Hypothalamus (tissue), 51 donors: ENCODE results near the gene PIWIL1.

Source experiments
- DNase-seq, 51 donors: peaks; one replicate each; lab custom pipeline; 2025; lab: John Stamatoyannopoulos, UW

PIWIL1 gene

DNA sequence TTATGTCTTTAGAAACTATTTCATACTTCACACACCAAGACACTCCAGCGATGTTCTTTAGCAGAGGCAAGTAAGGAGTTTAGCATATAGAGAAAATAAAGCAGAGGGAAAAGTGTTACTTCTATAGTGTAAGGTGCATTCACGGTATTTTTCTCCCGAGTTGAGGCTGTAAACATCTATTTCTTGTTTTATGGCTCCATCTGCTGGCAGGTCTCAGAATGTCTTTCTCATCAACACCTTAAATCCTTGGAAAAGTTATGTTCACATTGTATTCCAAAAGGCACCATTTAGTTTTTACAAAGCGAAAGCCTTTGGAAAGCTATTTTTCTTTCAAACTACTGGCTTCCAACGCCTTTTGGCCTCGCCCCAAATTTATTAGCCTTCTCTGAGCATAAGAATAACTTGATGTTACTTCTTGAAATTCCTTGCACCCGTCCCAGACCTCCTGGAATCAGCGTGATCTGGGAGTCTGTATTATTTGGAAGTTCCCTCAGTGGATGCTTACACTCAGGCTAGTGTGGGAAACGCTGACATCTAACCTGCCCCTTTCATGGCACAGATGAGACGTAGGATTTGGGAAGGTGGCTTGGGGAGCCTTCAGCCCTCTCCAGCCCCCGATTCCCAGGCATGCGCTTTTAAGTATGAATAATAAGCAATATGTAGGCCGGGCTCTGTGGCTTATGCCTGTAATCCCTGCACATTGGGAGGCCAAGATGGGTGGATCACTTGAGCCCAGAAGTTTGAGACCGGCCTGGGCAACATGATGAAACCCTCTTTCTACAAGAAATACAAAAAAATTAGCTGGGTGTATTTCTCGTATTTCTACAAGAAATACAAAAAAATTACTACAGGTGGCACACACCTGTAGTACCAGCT is 1.9 kb upstream of the PIWIL1 start:
- peak in 14 of 51 donors; percentile 1 to 65 (median 18) for DNase-seq

DNA sequence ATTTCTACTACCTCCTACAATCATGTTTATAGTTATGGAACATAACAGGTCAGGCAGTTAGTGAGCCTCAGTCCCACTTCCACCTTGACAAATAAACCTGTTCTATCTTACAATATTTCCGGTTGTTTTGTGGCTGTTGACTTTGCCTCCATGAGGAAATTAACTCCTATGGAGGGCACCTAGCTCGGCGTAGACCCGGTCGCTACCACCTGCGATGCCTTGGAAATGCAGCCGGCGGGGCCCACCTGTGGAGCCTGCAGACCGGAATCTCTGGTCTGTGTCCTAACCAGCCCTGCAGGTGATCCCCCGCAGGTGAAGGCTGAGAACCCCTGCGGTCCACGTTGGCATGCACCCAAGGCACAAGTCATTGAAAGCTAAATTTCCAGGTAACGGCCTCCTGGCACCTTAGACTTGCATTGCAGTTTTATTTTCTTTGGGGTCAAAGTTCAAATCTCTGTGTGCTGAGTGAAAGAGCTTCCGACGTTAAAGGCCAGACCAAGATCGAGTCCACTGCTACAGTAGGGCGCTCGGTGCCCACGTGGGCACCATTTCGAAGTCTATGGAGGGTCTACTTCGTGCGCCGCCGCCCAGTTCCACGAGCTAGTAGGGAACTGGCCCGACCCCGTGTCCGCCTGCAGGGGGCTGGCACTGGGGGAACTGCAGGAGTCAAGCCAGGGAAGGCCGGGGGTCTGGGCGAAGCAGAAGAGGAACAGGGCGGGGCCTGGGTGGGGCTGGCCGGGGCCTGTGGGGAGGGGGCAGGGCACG is 782 bp upstream of the PIWIL1 start:
- DNase-seq, result no peak

DNA sequence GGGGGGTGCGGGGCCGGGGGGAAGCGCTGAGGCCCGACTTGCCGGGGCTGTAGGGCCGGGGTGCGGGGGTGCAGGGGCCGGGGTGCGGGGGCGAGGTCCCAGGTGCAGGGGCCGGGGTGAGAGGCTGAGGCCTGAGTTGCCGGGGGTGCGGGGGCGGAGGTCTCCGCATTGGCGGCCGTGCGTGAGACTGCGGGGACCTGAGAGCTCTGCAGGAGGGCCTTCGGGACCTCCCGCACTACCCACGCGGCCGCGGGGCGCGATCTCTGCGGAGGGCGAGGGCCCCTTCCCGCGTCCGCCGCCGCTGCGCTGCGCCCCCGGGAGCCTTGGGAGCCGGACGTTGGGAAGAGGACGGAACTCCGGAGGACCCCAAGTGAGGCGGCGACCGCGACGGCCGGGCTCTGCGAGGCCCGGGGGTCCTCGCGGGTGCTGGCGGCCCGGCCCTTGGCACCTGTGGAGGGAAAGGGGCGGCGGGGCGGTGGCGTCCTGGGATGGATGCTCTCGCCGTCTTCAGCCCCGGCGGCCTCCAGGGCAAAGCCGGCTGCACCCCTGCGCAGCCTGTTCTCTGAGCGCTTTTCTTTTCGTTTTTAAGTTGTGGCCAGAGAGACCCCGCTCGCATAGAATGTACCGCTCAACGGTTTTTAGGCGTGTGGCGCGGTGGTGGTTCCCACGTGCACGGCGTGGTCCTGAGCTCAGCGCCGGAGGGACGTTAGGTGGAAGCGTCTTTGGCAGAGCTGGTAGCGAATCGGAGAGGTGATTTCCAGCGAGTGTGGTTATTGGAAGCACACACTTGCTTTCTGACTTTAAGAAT is 1.3 kb downstream of the PIWIL1 start:
- no peak for DNase-seq

DNA sequence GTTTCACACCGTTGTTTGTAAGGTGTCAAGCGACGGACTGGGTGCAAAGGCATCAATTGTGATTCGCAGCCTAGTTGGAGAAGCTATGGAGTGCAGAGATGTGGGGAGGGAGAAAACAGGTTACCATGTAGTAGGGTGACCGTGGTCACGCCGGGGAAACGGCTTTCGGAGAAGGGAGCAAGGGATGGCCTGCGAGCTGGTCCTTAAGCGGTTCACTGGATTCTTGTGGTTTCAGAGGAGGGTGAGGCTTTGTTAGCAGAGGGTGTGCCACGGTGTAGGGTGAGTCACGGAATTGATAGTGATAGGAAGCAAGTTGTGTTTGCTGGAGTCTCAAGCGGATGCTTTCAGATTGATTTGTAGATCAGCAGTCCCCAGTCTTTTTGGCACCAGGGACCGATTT is 2.3 kb downstream of the PIWIL1 start:
- no peak for DNase-seq

DNA sequence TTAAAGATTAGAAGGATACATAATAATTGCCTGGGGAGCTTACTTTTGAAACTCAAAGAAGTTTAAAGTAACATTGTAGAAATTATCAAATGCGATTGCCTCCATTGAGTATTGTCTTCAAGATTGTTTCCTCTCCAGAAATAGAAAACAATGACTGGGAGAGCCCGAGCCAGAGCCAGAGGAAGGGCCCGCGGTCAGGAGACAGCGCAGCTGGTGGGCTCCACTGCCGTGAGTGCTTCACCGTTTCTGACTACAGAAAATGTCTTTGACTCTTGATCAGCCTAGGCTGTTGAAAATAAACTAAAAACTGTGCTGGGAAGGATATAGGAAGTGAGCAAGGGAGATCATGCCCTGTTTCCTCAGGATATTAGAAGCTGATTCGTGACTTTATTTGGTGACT is 4.8 kb downstream of the PIWIL1 start:
- DNase-seq, result no peak

DNA sequence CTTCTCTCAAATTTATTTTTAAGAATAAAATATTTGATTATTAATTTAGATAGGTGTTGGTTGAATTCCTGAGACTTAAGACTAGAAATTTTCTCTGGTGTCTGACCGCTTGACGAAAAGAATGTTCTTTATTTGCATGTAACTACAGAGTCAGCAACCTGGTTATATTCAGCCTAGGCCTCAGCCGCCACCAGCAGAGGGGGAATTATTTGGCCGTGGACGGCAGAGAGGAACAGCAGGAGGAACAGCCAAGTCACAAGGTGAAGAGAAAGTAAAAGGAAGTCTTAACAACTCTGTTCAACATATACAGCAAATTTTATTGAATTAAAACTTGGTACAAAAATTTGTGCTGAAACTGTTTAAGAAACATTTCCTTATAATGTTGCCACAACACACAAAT is 5.2 kb downstream of the PIWIL1 start:
- DNase-seq, result no peak

DNA sequence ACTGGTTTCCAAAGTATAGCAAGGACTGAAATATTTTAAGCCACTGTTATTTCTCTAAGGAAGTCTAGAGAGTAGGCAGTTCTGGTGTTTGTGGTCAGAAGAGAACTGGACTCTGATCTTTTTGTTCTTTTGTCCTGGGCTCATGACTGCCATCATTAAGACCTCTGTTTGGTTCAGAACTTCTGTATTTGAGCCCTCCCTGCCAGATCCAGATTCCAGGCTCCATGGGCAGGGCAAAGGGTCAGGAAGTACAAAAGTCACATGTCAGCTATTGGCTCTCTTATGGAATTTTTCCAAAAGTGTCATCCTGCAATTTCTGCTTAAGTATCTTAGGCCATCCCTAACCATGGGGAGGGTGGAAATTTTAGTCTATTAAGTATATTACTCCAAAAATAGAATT is 6.8 kb downstream of the PIWIL1 start:
- DNase-seq, result no peak

DNA sequence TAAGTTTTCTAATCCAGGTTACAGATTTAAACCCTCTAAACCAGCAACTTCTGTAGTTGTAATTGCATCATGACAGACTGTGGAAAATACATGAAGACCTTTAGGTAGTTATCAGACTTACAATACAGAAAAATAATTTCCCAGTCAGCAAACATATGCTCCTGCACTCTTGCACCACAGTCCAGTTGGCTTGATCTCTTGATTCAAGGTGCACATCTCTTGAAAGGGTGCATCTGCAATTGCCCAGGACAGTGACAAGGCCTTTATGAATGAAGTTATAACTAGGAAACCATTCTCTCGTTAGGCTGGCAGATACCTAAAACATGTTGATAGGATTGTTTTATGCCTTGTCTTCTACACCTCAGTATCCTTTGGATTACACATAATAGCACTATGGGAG is 7.6 kb downstream of the PIWIL1 start:
- no peak for DNase-seq

DNA sequence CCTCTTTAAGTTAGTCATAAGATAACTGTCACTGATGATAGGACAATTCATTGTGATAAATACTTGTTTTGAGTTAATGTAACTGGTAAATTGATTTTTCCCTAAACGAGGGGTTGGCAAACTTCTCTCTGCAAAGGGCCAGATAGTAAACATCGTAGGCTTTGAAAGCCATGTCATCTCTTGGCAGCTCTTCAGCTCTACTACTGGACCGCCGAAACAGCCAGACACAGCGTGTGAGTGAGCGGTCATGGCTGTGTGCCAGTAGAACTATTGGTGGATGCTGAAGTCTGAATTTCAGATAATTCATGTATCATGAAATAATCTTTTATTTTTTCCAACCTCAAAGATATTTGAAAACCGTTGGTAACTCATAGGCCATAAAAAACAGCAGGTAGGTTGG is 9.9 kb downstream of the PIWIL1 start:
- DNase-seq, result no peak

DNA sequence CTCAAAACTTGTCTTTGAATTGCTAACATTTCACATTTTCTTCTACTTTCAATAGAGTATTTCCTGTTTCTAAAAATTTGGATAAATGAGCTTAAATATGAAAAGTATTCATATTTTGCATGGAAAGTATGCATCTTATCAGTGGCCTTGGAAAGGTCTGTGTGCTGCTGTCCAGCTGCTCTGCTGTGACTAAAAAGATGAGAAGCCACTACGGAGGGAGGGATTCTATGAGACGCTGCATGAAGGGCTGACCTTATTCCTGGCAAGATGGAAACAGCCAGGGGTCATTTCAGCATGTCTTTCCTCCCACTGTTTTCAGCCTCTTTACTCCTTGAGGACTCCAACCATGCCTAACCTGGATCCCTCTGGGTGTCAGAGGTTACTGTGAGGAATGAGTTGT is 13.0 kb downstream of the PIWIL1 start:
- no peak for DNase-seq

DNA sequence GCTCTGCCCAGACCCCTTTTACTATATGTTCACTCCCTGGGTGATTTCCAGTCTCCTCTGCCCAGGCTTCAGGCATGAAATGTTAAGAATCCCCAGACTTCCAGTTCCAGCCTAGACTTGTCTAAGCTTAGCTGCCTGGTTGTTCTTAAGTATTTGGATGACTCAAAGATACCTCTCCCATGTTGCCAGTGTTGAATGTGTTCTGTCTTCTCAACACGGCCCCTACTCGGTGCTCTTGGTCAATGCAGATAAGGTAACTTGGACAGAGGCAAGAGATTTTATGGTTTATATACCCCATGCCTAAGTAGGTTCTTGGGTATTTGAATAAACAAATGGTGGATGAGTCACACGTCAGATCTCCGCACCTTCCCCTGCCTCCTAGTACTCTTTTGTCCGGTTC is 13.6 kb downstream of the PIWIL1 start:
- DNase-seq, result no peak

DNA sequence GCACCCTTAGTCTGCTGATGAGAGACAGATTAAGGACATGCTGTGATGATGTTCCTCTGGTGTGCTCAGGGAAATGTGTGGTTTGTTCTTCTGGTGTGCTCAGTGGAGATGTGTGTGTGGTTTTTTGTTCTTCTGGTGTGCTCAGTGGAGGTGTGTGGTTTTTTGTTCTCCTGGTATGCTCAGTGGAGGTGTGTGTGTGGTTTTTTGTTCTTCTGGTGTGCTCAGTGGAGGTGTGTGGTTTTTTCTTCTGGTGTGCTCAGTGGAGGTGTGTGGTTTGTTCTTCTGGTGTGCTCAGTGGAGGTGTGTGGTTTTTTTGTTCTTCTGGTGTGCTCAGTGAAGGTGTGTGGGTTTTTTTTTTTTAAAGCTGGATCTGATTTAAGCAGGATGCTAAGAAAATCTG is 15.4 kb downstream of the PIWIL1 start:
- no peak for DNase-seq

DNA sequence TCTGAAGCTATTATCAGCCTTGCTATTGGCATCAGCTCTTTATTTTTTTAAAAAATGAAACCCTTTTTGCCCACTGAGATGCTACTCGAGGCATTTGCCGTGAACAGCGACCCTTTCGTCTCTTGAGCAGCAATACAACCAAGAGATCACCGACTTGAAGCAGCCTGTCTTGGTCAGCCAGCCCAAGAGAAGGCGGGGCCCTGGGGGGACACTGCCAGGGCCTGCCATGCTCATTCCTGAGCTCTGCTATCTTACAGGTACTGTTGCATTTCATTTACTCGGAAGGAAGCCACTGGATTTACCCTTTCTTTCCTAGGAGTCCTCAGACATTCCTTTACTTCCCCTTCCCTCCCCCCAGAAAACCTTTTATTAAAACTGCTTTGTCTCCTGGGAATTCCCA is 16.7 kb downstream of the PIWIL1 start:
- no peak for DNase-seq

DNA sequence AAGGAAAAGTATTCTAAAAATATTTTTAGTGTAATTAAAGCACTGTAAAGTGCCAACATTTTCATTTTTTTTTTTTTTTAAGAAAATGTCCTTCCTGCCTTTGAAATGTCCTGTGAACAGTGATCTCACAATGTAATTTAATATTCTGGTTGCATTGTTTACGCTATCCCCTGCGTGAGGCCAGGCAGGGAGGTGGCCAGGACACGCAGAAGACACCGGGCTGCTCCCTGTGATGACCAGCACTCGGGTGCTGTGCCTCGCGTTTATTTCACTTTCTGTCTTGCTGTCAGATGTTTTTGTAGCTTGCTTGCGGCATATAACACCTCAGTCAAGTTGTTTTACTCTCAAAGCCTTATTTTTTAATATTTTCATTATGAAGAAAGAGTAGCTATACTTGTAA is 18.5 kb downstream of the PIWIL1 start:
- DNase-seq, result no peak

DNA sequence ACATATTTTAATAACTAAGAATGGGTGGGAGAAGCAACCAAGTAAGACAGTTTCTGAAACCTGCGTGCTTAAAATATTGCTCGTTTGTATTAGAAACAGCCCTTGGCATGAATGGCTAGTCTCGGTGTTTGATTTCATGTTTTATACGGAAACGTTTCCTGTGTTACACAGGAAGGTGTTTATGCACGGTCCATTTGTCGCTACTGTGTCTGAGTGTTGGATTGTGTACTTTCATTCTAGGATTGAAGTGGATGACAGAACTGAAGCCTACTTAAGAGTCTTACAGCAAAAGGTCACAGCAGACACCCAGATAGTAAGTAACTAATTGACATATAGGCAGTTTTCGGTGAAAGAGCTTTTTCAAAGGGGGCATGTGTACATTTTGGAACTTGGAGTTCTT is 19.6 kb downstream of the PIWIL1 start:
- no peak for DNase-seq

DNA sequence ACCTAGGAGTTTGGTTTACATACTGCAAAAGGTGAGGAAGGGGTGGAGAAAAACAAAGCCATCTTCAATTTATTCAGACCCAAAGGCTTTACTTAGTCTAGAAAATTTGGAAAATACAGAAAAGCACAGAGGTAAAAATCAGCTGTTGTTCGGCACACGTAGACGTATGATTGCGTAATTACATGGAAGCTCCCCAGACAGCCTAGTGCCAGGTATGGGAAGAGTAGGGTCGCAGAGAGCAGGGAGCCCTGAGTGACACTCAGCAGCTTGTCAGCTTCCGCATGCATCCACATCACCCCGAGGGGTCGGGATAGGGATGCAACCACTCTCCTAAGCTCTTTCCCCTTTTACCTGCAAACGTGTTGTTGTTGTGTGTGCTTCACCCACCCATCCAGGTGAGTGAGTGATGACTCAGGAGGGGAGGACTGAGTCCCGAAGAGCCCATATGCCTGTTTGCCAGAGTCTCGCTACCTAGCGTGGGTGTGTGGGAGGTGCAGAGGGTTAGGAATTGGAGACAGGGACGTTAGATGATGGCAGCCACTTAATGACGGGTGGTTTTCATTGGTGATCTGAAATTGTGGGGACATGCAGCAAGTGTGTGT is 20.1 kb downstream of the PIWIL1 start:
- DNase-seq, result no peak

DNA sequence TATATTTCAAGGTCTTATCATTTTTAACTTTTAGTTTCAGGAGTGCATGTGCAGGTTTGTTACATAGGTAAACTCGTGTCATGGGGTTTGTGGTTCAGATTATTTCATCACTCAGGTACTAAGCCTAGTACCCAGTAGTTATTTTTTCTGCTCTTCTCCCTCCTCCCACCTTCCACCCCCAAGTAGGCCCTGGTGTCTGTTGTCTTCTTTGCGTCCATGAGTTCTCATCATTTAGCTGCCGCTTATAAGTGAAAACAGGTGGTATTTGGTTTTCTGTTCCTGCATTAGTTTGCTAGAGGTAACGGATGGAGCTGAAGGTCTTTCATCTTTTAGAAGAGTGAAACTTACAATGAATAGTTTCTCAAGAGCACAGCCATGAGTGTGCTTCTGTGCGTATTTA is 24.4 kb downstream of the PIWIL1 start:
- DNase-seq, result no peak

DNA sequence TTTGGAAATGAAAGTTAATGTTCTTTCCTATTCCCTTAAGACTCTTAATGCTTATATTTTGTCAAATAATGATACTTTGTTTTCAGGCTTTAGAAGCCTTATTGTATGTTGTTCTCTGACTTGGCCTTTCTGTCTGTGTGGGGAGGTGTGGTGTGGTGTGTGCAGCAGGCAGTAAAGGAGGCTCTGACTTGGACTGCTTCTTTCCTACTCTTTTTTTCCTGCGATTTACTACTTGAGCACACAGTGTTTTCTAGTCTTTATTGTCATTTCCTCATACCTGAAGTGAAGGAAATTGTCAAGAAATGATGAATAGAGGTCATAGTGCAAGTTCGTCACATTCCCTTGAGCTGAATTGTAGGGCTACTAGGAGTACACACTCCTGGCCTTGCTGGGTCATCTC is 26.9 kb downstream of the PIWIL1 start:
- no peak for DNase-seq

DNA sequence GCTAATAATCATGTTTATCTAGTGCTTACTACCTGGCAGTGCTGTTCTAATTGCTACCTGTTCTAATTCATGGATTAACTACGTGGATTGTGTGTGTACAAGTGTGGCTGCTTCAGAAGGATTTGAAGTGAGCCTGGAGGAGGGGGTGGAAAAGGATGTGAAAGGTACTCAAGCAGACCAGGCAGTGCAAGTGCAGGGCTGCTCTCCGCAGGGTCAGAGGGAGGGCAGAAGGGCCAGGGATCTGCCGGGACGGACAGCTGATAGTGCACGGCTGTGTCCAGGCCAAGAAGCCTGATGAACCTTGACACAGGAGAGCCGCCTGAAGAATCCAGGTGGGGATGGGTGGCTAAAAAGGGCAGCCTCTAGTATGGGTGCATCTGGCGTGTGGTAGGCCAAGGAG is 28.5 kb downstream of the PIWIL1 start:
- no peak for DNase-seq

DNA sequence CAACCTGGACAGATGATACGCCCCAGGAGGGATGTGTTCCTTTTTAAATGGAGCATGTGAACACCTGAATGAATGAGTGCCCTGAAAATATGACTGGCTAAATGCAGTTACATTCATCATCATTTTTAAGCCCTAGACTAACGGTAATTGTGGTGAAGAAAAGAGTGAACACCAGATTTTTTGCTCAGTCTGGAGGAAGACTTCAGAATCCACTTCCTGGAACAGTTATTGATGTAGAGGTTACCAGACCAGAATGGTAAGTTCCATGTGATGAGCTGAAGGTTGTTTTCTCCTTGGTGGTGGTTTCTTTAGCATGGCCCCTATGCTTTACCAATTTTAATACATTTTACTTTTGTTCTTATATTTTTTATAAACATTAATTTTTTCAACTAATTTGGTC is 29.3 kb downstream of the PIWIL1 start:
- no peak for DNase-seq

DNA sequence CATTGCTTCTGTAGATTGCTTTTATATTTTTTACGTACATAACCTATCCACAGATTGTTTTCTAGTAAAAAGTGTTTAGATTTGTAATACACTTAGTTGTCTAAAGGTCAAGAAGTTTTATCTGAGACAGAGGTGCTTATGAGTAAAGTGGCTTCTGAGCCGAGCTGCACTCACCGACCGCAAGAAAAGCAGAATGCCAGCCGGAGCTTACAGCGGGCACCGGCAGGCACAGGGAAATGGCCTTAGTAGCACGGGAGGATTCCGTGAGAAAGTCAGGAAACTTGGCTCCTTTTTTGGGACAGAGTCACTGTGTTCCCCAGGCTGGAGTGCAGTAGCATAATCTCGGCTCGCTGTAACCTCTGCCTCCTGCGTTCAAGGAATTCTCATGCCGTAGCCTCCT is 29.8 kb downstream of the PIWIL1 start:
- DNase-seq, result no peak
